Common myeloid progenitor, CD34-positive (primary cell): ENCODE measurements around the gene EAPP.
"Not testable (repeated sequence)": the region's sequence is repeated elsewhere in the genome, so short reads cannot be mapped to it uniquely, and the experiment has no call there.

Experiments used
- CTCF ChIA-PET: fragments of 350-600 bp; sonication (Branson Sonifier 250); formaldehyde crosslinking; loops from one replicate; lab custom pipeline; 2021; ENCODE audit warnings: antibody characterized with exemption; lab: Charles Lee
- POLR2A ChIA-PET: fragments of 350-600 bp; sonication (Branson Sonifier 250); formaldehyde crosslinking; loops from one replicate; lab custom pipeline; 2021; ENCODE audit warnings: antibody characterized with exemption; lab: Charles Lee
- DNase-seq, 3 donors: peaks; one replicate each; pipeline versions ENCODE4 v3.0.0 to v3.0.0-alpha.2; 2013
- H3K27ac ChIP-seq, 2 experiments: 1 replicate in 1 of 2; 2 replicates in 1 of 2; pipeline ENCODE4 v1.7.0; 2013; ENCODE audit warnings: inconsistent platforms in 2 of 2, low read length in 2 of 2, mild to moderate bottlenecking in 2 of 2, low read depth in 1 of 2, moderate library complexity in 1 of 2; ENCODE audit not compliant: severe bottlenecking in 2 of 2, insufficient read depth in 1 of 2, poor library complexity in 1 of 2
- H3K27me3 ChIP-seq, 5 experiments: replicated peaks in 2 of 5; 1 replicate in 3 of 5; 2 replicates in 2 of 5; pipeline versions ENCODE4 v1.6.1 to v1.7.0; 2013; ENCODE audit warnings: low read length in 4 of 5, mild to moderate bottlenecking in 2 of 5, moderate library complexity in 2 of 5, inconsistent platforms in 1 of 5; ENCODE audit not compliant: insufficient read depth in 5 of 5, control insufficient read depth in 4 of 5
- H3K36me3 ChIP-seq, 4 experiments: 1 replicate in 2 of 4; 2 replicates in 2 of 4; pipeline versions ENCODE4 v1.6.1 to v1.7.0; 2013; ENCODE audit warnings: low read length in 3 of 4, control low read depth in 1 of 4, mild to moderate bottlenecking in 1 of 4; ENCODE audit not compliant: control insufficient read depth in 4 of 4, insufficient read depth in 4 of 4
- H3K4me1 ChIP-seq, 4 experiments: 1 replicate in 3 of 4; 2 replicates in 1 of 4; pipeline versions ENCODE4 v1.6.1 to v1.7.1; 2013; ENCODE audit warnings: low read length in 3 of 4, mild to moderate bottlenecking in 3 of 4, control low read depth in 1 of 4, inconsistent platforms in 1 of 4, moderate library complexity in 1 of 4; ENCODE audit not compliant: control insufficient read depth in 4 of 4, insufficient read depth in 4 of 4; ENCODE audit errors: control extremely low read depth in 1 of 4
- H3K4me3 ChIP-seq, 7 experiments: 1 replicate in 4 of 7; 2 replicates in 3 of 7; pipeline versions ENCODE4 v1.5.1 to v1.7.0; 2013; ENCODE audit warnings: mild to moderate bottlenecking in 7 of 7, low read length in 6 of 7, moderate library complexity in 6 of 7, inconsistent platforms in 2 of 7, low read depth in 2 of 7, control low read depth in 1 of 7; ENCODE audit not compliant: insufficient read depth in 4 of 7, control insufficient read depth in 1 of 7; ENCODE audit errors: extremely low read depth in 1 of 7
- H3K9me3 ChIP-seq, 5 experiments: 1 replicate in 4 of 5; 2 replicates in 1 of 5; pipeline versions ENCODE4 v1.6.1 to v1.7.1; 2013; ENCODE audit warnings: low read length in 4 of 5, mild to moderate bottlenecking in 2 of 5, inconsistent platforms in 1 of 5, low read depth in 1 of 5, moderate library complexity in 1 of 5; ENCODE audit not compliant: control insufficient read depth in 4 of 5, insufficient read depth in 2 of 5; ENCODE audit errors: control extremely low read depth in 1 of 5
- WGBS: methylation state at CpG from one replicate; pipeline ENCODE4 v1.1.5; 2013; ENCODE audit not compliant: insufficient coverage; 5-methylcytosine and 5-hydroxymethylcytosine counted together

EAPP gene

DNA sequence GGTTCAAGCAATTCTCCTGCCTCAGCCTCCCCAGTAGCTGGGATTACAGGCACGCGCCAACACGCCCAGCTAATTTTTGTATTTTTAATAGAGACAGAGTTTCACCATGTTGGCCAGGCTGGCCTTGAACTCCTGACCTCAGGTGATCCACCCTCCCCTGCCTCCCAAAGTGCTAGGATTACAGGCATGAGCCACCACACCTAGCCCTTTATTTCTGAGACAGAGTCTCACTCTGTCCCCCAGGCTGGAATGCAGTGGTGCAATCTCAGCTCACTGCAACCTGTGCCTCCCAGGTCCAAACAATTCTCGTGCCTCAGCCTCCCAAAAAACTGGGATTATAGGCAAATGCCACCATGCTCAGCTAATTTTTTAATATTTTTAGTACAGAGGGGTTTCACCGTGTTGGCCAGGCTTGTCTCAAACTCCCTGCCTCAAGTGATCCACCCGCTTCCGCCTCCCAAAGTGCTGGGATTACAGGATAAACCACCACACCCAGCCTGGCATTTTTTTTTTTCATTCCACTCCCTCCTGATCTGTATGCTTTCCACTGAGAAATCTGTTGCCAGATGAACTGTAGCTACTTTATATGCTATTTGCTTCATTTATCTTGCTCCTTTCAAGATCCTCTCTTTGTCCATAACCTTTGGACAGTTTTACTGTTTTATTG is 19.1 kb downstream of the EAPP start:
- H3K27ac ChIP-seq, POLR2A ChIA-PET, H3K9me3 ChIP-seq, DNase-seq, H3K4me1 ChIP-seq, H3K27me3 ChIP-seq, H3K4me3 ChIP-seq: not testable (repeated sequence)
- peaks cover 24 to 77% (median 50%) of the 10 kb centered on the region in 4 experiments for H3K36me3 ChIP-seq
- CTCF ChIA-PET: interaction anchor here (1.5 kb wide), 1 partner anchor 9 kb away, joined by 3 read pairs; no protein-coding TSS in a partner anchor
- WGBS: 100% methylated on average over 5 of the region's 7 CpGs

GRCh38 chr14:34507884-34508283 is 31.6 kb downstream of the EAPP start:
- WGBS: 100% methylated on average over 1 of the region's 11 CpGs
- CTCF ChIA-PET: no interaction called here
- Histone ChIP-seq H3K4me1 (no peaks in the 10 kb centered on the region), H3K27ac (no peak overlapping the region), H3K9me3 (no peaks in the 10 kb centered on the region), H3K36me3 (no peaks in the 10 kb centered on the region), H3K27me3 (no peaks in the 10 kb centered on the region), H3K4me3 (no peak overlapping the region)
- no peak for DNase-seq
- POLR2A ChIA-PET: interaction anchor here (0.6 kb wide), 1 partner anchor 194 kb away, joined by 3 read pairs; no protein-coding TSS in a partner anchor

DNA sequence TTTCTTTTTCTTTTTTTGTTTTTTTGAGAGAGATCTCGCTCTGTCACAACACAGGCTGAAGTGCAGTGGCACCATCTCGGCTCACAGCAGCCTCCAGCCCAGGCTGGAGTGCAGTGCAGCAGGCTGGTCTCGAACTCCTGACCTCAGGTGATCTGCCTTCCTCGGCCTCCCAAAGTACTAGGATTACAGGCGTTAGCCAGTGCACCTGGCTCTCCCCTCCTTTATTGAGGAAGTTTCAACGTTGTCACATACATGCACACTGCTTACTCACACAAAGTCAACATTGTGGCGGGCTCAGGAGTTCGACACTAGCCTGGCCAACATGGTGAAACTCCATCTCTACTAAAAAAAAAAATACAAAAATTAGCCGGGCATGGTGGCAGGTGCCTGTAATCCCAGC is 32.0 kb downstream of the EAPP start:
- Histone ChIP-seq H3K27ac (no peak overlapping the region), H3K36me3 (no peaks in the 10 kb centered on the region), H3K4me1 (no peaks in the 10 kb centered on the region), H3K27me3 (no peaks in the 10 kb centered on the region), H3K4me3 (no peak overlapping the region), H3K9me3 (no peaks in the 10 kb centered on the region)
- 87% methylated on average over 5 of the region's 9 CpGs for WGBS
- DNase-seq: no peak
- ChIA-PET POLR2A (interaction anchor here (0.6 kb wide), 1 partner anchor 194 kb away, joined by 3 read pairs; no protein-coding TSS in a partner anchor), CTCF (no interaction called here)

GRCh38 chr14:34505124-34505491 is 34.4 kb downstream of the EAPP start:
- CTCF ChIA-PET: interaction anchor here (0.6 to 1.3 kb wide), 2 partner anchors 176 to 979 kb away, joined by 4 read pairs; no protein-coding TSS in a partner anchor

DNA sequence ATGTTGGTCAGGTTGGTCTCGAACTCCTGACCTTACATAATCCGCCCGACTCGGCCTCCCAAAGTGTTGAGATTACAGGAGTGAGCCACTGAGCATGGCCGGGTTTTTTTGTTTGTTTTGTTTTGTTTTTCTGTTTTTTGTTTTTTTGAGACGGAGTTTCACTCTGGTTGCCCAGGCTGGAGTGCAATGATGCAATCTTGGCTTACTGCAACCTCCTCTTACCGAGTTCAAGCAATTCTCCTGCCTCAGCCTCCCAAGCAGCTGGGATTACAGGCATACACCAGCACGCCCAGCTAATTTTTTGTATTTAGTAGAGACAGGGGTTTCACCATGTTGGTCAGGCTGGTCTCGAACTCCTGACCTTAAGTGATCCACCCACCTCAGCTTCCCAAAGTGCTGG is 35.5 kb downstream of the EAPP start:
- H3K27ac ChIP-seq, H3K27me3 ChIP-seq, H3K9me3 ChIP-seq, H3K36me3 ChIP-seq, H3K4me3 ChIP-seq, DNase-seq, H3K4me1 ChIP-seq, POLR2A ChIA-PET, CTCF ChIA-PET: not testable (repeated sequence)
- 90% methylated on average over 1 of the region's 9 CpGs for WGBS

More at GRCh38 chr14:34505124-34505491, 34.4 kb downstream of the EAPP start:
- H3K27ac ChIP-seq, H3K9me3 ChIP-seq, POLR2A ChIA-PET, H3K4me3 ChIP-seq, DNase-seq, H3K27me3 ChIP-seq, H3K36me3 ChIP-seq, H3K4me1 ChIP-seq: not testable (repeated sequence)
- 100% methylated on average over 3 of the region's 5 CpGs for WGBS

GRCh38 chr14:34502545-34503225 is 36.8 kb downstream of the EAPP start:
- no peaks in the 10 kb centered on the region for H3K4me1 ChIP-seq
- no peaks in the 10 kb centered on the region for H3K36me3 ChIP-seq
- H3K27ac ChIP-seq: no peak overlapping the region
- no peak for DNase-seq
- no CpG with 5 or more reads among the region's 2 CpGs for WGBS
- H3K4me3 ChIP-seq: no peak overlapping the region
- ChIA-PET CTCF (interaction anchor here (0.6 to 1.8 kb wide), 2 partner anchors 9 to 171 kb away, joined by 3 to 14 read pairs; no protein-coding TSS in a partner anchor), POLR2A (interaction anchor here (0.7 kb wide), 1 partner anchor 30 kb away, joined by 3 read pairs; no protein-coding TSS in a partner anchor)
- no peaks in the 10 kb centered on the region for H3K9me3 ChIP-seq
- no peaks in the 10 kb centered on the region for H3K27me3 ChIP-seq

GRCh38 chr14:34502001-34502400 is 37.5 kb downstream of the EAPP start:
- Histone ChIP-seq H3K9me3 (no peaks in the 10 kb centered on the region), H3K36me3 (no peaks in the 10 kb centered on the region), H3K4me3 (no peak overlapping the region), H3K4me1 (no peaks in the 10 kb centered on the region), H3K27ac (no peak overlapping the region), H3K27me3 (no peaks in the 10 kb centered on the region)
- ChIA-PET POLR2A (no interaction called here), CTCF (interaction anchor here (0.8 to 1.8 kb wide), 2 partner anchors 170 to 174 kb away, joined by 3 to 14 read pairs; no protein-coding TSS in a partner anchor)
- no CpG with 5 or more reads among the region's 2 CpGs for WGBS
- DNase-seq: no peak
